H9 (cell line): ENCODE results near the gene TXNDC12. TPM values are rescaled to one million over a fixed set of nuclear protein-coding genes. Genes with fewer than 3 reads are reported as not detected.
A peak's percentile ranks its signal among the peaks of the same experiment; 100 is the strongest.

Source experiments
- DNase-seq: peaks from one replicate; pipeline ENCODE4 v3.0.0-alpha.2; 2017
- H2AFZ ChIP-seq: one replicate; pipeline ENCODE4 v1.6.1; 2013; ENCODE audit warnings: mild to moderate bottlenecking, low read length, control low read depth, moderate library complexity
- H2AK5ac ChIP-seq: 2 replicates; pipeline ENCODE4 v1.6.1; 2013; ENCODE audit warnings: low read length, control low read depth, mixed read lengths; ENCODE audit not compliant: insufficient read length
- H2BK120ac ChIP-seq: one replicate; pipeline ENCODE4 v1.6.1; 2013; ENCODE audit warnings: low read depth, mild to moderate bottlenecking, low read length, control low read depth, inconsistent platforms; ENCODE audit not compliant: poor library complexity, severe bottlenecking
- H2BK12ac ChIP-seq: 2 replicates; pipeline ENCODE4 v1.6.1; 2013; ENCODE audit warnings: low read length, control low read depth, mixed read lengths, low read depth; ENCODE audit not compliant: insufficient read length
- H2BK15ac ChIP-seq: 2 replicates; pipeline ENCODE4 v1.6.1; 2013; ENCODE audit warnings: low read depth, low read length, control low read depth
- H2BK20ac ChIP-seq: one replicate; pipeline ENCODE4 v1.6.1; 2013; ENCODE audit warnings: low read depth, mild to moderate bottlenecking, low read length, control low read depth, inconsistent platforms; ENCODE audit not compliant: poor library complexity, severe bottlenecking
- H2BK5ac ChIP-seq: 2 replicates; pipeline ENCODE4 v1.6.1; 2013; ENCODE audit warnings: low read length, control low read depth, mixed read lengths; ENCODE audit not compliant: insufficient read length
- H3K14ac ChIP-seq: 2 replicates; pipeline ENCODE4 v1.6.1; 2013; ENCODE audit warnings: low read length, control low read depth; ENCODE audit not compliant: insufficient read depth
- H3K18ac ChIP-seq: 2 replicates; pipeline ENCODE4 v1.6.1; 2013; ENCODE audit warnings: low read depth, mild to moderate bottlenecking, mixed read lengths, low read length, control low read depth; ENCODE audit not compliant: insufficient read length
- H3K23ac ChIP-seq: 2 replicates; pipeline ENCODE4 v1.6.1; 2013; ENCODE audit warnings: low read length, control low read depth, mixed read lengths, low read depth; ENCODE audit not compliant: insufficient read length
- H3K23me2 ChIP-seq: 2 replicates; pipeline ENCODE4 v1.6.1; 2013; ENCODE audit warnings: low read depth, mild to moderate bottlenecking, mixed read lengths, low read length, control low read depth; ENCODE audit not compliant: insufficient read length, poor library complexity, severe bottlenecking
- H3K27ac ChIP-seq: 2 replicates; pipeline ENCODE4 v1.5.1; 2013; ENCODE audit warnings: low read length, control low read depth, mixed read lengths, low read depth; ENCODE audit not compliant: insufficient read length
- H3K27me3 ChIP-seq: 2 replicates; pipeline ENCODE4 v1.6.1; 2013; ENCODE audit warnings: low read length, control low read depth, inconsistent platforms; ENCODE audit not compliant: insufficient read depth
- H3K4ac ChIP-seq: 2 replicates; pipeline ENCODE4 v1.6.1; 2013; ENCODE audit warnings: low read depth, mild to moderate bottlenecking, control low read depth, inconsistent platforms, low read length, moderate library complexity
- H3K4me1 ChIP-seq: 2 replicates; pipeline ENCODE4 v1.6.1; 2013; ENCODE audit warnings: low read length, control low read depth, inconsistent platforms; ENCODE audit not compliant: insufficient read depth
- H3K4me2 ChIP-seq: 2 replicates; pipeline ENCODE4 v1.6.1; 2013; ENCODE audit warnings: low read length, control low read depth, mixed read lengths; ENCODE audit not compliant: insufficient read length, insufficient read depth
- H3K56ac ChIP-seq: 2 replicates; pipeline ENCODE4 v1.6.1; 2013; ENCODE audit warnings: low read depth, mild to moderate bottlenecking, mixed read lengths, low read length, control low read depth; ENCODE audit not compliant: insufficient read length
- H3K79me1 ChIP-seq: 2 replicates; pipeline ENCODE4 v1.6.1; 2013; ENCODE audit warnings: low read depth, mild to moderate bottlenecking, moderate library complexity, low read length, control low read depth, inconsistent platforms; ENCODE audit not compliant: insufficient read depth, poor library complexity, severe bottlenecking
- H3K79me2 ChIP-seq: 2 replicates; pipeline ENCODE4 v1.6.1; 2013; ENCODE audit warnings: low read length, control low read depth, inconsistent platforms; ENCODE audit not compliant: insufficient read depth
- H3K9ac ChIP-seq: 2 replicates; pipeline ENCODE4 v1.6.1; 2013; ENCODE audit warnings: low read length, control low read depth, mixed read lengths; ENCODE audit not compliant: insufficient read length; ENCODE audit errors: extremely low read depth
- H3K9me3 ChIP-seq: one replicate; pipeline ENCODE4 v1.6.1; 2013; ENCODE audit warnings: low read depth, low read length, inconsistent platforms; ENCODE audit not compliant: control insufficient read depth
- H3T11ph ChIP-seq: one replicate; pipeline ENCODE4 v1.6.1; 2013; ENCODE audit warnings: mild to moderate bottlenecking, low read length, control low read depth, inconsistent platforms
- H4K20me1 ChIP-seq: one replicate; pipeline ENCODE4 v1.6.1; 2013; ENCODE audit not compliant: control insufficient read depth, insufficient read length, insufficient read depth
- H4K5ac ChIP-seq: 2 replicates; pipeline ENCODE4 v1.6.1; 2013; ENCODE audit warnings: low read depth, mild to moderate bottlenecking, mixed read lengths, low read length, control low read depth; ENCODE audit not compliant: insufficient read length
- H4K8ac ChIP-seq: replicated peaks from 2 replicates; pipeline ENCODE4 v1.6.1; 2013; ENCODE audit warnings: low read length, control low read depth, mixed read lengths, low read depth; ENCODE audit not compliant: insufficient read length
- H4K91ac ChIP-seq: 2 replicates; pipeline ENCODE4 v1.6.1; 2013; ENCODE audit warnings: low read depth, mild to moderate bottlenecking, moderate library complexity, mixed read lengths, low read length, control low read depth; ENCODE audit not compliant: insufficient read length
- H3K27ac Mint-ChIP-seq, 3 experiments: 2 replicates in 2 of 3; 3 replicates in 1 of 3; pipeline ENCODE4 v1.8.0; 2020 to 2021; ENCODE audit warnings: mixed read lengths in 3 of 3, mild to moderate bottlenecking in 1 of 3, moderate library complexity in 1 of 3
- H3K27me3 Mint-ChIP-seq: 2 replicates; pipeline ENCODE4 v1.8.0; 2021; ENCODE audit warnings: low read depth, mild to moderate bottlenecking, moderate library complexity, mixed read lengths
- H3K36me3 Mint-ChIP-seq, 3 experiments: 2 replicates in 2 of 3; 3 replicates in 1 of 3; pipeline ENCODE4 v1.8.0; 2020 to 2021; ENCODE audit warnings: low read depth in 3 of 3, mixed read lengths in 3 of 3; ENCODE audit not compliant: insufficient read depth in 1 of 3
- H3K4me1 Mint-ChIP-seq, 2 experiments: 2 replicates each; pipeline ENCODE4 v1.8.0; 2020; ENCODE audit warnings: mixed read lengths in 2 of 2
- H3K4me3 Mint-ChIP-seq, 2 experiments: 2 replicates in 1 of 2; 3 replicates in 1 of 2; pipeline ENCODE4 v1.8.0; 2020 to 2021; ENCODE audit warnings: mild to moderate bottlenecking in 2 of 2, mixed read lengths in 2 of 2, moderate library complexity in 1 of 2
- H3K9me3 Mint-ChIP-seq, 2 experiments: 2 replicates in 1 of 2; 3 replicates in 1 of 2; pipeline ENCODE4 v1.8.0; 2020; ENCODE audit warnings: mild to moderate bottlenecking in 2 of 2, mixed read lengths in 2 of 2, moderate library complexity in 1 of 2
- WGBS: extraction: QIAGEN DNeasy Blood & Tissue Kit; methylation state at CpG from one replicate; pipeline ENCODE4 v1.1.7; 2013; ENCODE audit warnings: missing lambda C conversion rate, low lambda C conversion rate, mixed read lengths; ENCODE audit not compliant: insufficient read length; ENCODE audit errors: extremely low coverage; 5-methylcytosine and 5-hydroxymethylcytosine counted together
- total RNA-seq: library from RNA; stranded (reverse); gene quantifications from 2 replicates; pipeline ENCODE4 v1.2.1, GENCODE V29; 2021
- TF ChIP-seq, protein P1 (sequence below): fragments of 200-600 bp; sonication (generic); conservative IDR thresholded peaks from 3 replicates; pipeline ENCODE4 v1.8.0; 2021; ENCODE audit warnings: antibody characterized with exemption, mild to moderate bottlenecking

TXNDC12 gene
- total RNA-seq, 1 experiment from 2014 or later = 82.1 TPM

GRCh38 chr1:51976846-51977602, 78.0 kb downstream of the TXNDC12 start:
- H2AK5ac ChIP-seq = no peak overlapping the region
- H4K91ac ChIP-seq = no peak overlapping the region
- no peaks in the 10 kb centered on the region for H3K27me3 Mint-ChIP-seq
- no peaks in the 10 kb centered on the region for H3K27me3 ChIP-seq
- no peak overlapping the region for H3K14ac ChIP-seq
- no peak overlapping the region for H3K4me3 Mint-ChIP-seq
- no peaks in the 10 kb centered on the region for H4K20me1 ChIP-seq
- H2BK5ac ChIP-seq = no peak overlapping the region
- H2BK12ac ChIP-seq = no peak overlapping the region
- WGBS = no CpG with 5 or more reads among the region's 12 CpGs
- no peaks in the 10 kb centered on the region for H3K9me3 Mint-ChIP-seq
- no peak overlapping the region for H3T11ph ChIP-seq
- no peaks in the 10 kb centered on the region; the same call in 1 of the 2 replicates for H3K4me1 ChIP-seq
- H4K5ac ChIP-seq = no peak overlapping the region
- TF ChIP-seq, protein P1, sequence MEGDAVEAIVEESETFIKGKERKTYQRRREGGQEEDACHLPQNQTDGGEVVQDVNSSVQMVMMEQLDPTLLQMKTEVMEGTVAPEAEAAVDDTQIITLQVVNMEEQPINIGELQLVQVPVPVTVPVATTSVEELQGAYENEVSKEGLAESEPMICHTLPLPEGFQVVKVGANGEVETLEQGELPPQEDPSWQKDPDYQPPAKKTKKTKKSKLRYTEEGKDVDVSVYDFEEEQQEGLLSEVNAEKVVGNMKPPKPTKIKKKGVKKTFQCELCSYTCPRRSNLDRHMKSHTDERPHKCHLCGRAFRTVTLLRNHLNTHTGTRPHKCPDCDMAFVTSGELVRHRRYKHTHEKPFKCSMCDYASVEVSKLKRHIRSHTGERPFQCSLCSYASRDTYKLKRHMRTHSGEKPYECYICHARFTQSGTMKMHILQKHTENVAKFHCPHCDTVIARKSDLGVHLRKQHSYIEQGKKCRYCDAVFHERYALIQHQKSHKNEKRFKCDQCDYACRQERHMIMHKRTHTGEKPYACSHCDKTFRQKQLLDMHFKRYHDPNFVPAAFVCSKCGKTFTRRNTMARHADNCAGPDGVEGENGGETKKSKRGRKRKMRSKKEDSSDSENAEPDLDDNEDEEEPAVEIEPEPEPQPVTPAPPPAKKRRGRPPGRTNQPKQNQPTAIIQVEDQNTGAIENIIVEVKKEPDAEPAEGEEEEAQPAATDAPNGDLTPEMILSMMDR = no peak
- no peak for DNase-seq
- no peaks in the 10 kb centered on the region for H3K23me2 ChIP-seq
- H3K79me1 ChIP-seq = no peaks in the 10 kb centered on the region
- H3K4me1 Mint-ChIP-seq = no peaks in the 10 kb centered on the region
- H3K9ac ChIP-seq = no peak overlapping the region
- H3K4me2 ChIP-seq = no peak overlapping the region
- no peak overlapping the region for H2AFZ ChIP-seq
- no peak overlapping the region for H3K27ac ChIP-seq
- no peak overlapping the region for H3K56ac ChIP-seq
- H3K23ac ChIP-seq = no peak overlapping the region
- H3K4ac ChIP-seq = no peak overlapping the region
- H3K9me3 ChIP-seq = no peaks in the 10 kb centered on the region
- no peak overlapping the region for H4K8ac ChIP-seq
- H3K79me2 ChIP-seq = no peaks in the 10 kb centered on the region; the same call in 1 of the 2 replicates
- H3K36me3 Mint-ChIP-seq = peaks cover 12 to 55% (median 54%) of the 10 kb centered on the region in 3 experiments; a peak in 6 of 7 replicates
- no peak overlapping the region for H2BK15ac ChIP-seq
- no peak overlapping the region for H2BK20ac ChIP-seq
- H3K18ac ChIP-seq = no peak overlapping the region
- H2BK120ac ChIP-seq = no peak overlapping the region
- peak overlapping the region in 1 of 3 experiments; percentile 20; a peak in 1 of 7 replicates for H3K27ac Mint-ChIP-seq
